ENCODE data around the gene SOAT2.

The SOAT2 gene

DNA sequence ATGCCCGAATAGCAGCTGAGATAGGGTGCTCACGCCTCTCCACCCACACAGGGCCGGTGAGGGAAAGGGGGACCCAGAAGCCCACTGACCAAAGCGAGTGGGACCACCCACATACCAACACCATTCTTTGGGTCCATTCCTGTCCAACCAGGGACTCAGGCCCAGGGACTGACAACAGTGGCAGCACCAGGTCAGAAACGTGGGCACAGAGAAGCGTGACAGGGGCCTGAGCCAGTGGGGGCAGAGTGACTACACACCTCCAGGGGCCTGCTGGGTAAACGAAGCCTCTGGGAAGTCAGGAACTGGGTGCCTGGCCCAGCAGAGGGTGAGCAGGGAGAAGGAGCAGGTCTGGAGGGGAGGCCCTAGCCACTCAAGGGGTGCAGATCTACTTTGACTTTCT, 37.8 kb upstream of the SOAT2 start:
- no peak for DNase-seq (ENCODE audit: low read depth)

- DNase-seq (ENCODE audit: low read depth): no peak
Observed at GRCh38 chr12:53065975-53066931, 37.0 kb upstream of the SOAT2 start.

GRCh38 chr12:53067074-53067992, 36.0 kb upstream of the SOAT2 start:
- no peak for DNase-seq (ENCODE audit: low read depth)

GRCh38 chr12:53067993-53068770, 35.1 kb upstream of the SOAT2 start:
- DNase-seq (ENCODE audit: low read depth): no peak

GRCh38 chr12:53068811-53069585, 34.3 kb upstream of the SOAT2 start:
- no peak for DNase-seq (ENCODE audit: low read depth)

GRCh38 chr12:53069621-53070410, 33.5 kb upstream of the SOAT2 start:
- no peak for DNase-seq (ENCODE audit: low read depth)

- DNase-seq (ENCODE audit: low read depth): no peak
Observed at GRCh38 chr12:53070877-53071492, 32.3 kb upstream of the SOAT2 start.

- no peak for DNase-seq (ENCODE audit: low read depth)
Observed at GRCh38 chr12:53071591-53072551, 31.4 kb upstream of the SOAT2 start.

GRCh38 chr12:53073881-53074280, 29.4 kb upstream of the SOAT2 start:
- no peak for DNase-seq (ENCODE audit: low read depth)

DNA sequence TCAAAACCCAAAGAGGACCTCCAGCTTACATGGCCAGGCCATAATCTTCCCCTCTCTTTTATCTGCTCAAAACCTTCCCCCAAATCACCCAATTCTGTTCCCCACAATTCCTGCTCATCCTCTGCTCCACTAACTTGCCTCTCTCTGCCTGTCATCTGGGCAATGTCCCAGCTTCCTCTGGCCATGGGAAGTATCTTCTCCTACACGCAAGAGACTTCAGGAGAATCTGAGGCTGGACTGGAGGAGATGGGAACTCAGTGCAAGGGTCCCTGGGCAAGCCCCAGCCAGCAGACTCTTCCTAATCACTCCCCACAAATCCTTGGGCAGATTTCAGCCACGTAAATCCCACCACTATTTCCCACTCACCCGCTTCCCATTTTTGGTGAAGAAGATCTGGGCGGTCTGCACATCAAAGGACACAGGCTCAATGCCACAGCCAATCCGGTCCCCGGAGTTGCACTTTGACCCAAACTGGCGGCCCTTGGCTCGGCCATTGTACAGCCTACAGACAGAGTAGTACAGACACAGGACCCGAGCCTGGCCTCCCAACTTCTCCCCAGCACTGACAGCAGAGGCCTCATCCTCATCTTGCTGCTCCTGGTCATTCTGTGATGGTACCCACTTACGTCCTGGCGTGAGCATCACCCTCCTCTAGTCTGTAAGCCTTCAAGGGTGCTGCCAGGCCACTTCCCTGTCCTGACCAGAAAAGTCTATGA, 28.8 kb upstream of the SOAT2 start:
- no peak for DNase-seq (ENCODE audit: low read depth)

- DNase-seq (ENCODE audit: low read depth): no peak
Observed at GRCh38 chr12:53074999-53075370, 28.3 kb upstream of the SOAT2 start.

DNA sequence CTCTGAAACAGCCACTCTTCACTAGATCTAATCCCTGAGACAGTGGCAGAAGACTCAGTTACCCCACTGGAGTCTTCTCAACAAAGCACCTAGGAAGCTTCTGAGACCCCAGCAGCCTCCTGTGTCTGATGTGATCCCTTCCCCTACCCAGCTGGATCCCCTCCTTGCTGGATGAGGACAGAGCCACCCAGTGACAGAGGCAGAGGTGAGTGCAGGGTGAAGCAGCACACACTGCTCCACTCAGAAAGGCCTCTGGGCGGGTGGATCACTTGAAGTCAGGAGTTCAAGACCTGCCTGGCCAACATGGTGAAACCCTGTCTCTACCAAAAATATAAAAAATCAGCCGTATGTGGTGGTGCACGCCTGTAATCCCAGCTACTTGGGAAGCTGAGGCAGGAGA, 26.8 kb upstream of the SOAT2 start:
- DNase-seq (ENCODE audit: low read depth): no peak

DNA sequence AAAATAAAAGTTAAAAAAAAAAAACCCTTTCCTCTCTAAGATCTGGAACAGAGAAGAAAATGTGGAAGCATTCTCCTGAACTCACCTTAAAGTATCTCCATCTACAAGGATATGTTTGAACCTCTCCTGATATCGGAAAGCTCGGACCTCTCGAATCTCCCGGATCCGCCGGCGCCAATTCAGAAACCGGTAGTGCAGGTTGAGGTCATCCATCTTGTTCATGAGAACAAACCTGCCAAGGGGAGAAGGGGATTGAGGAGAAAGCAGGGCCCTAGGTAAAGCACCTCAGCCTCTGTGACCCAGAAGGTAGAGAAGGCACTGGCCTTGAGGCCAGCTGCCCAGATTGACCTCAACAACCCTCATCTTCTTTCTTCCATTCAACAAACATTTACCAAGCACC, 26.3 kb upstream of the SOAT2 start:
- DNase-seq (ENCODE audit: low read depth): no peak

GRCh38 chr12:53078425-53079225, 24.7 kb upstream of the SOAT2 start:
- DNase-seq (ENCODE audit: low read depth): no peak

DNA sequence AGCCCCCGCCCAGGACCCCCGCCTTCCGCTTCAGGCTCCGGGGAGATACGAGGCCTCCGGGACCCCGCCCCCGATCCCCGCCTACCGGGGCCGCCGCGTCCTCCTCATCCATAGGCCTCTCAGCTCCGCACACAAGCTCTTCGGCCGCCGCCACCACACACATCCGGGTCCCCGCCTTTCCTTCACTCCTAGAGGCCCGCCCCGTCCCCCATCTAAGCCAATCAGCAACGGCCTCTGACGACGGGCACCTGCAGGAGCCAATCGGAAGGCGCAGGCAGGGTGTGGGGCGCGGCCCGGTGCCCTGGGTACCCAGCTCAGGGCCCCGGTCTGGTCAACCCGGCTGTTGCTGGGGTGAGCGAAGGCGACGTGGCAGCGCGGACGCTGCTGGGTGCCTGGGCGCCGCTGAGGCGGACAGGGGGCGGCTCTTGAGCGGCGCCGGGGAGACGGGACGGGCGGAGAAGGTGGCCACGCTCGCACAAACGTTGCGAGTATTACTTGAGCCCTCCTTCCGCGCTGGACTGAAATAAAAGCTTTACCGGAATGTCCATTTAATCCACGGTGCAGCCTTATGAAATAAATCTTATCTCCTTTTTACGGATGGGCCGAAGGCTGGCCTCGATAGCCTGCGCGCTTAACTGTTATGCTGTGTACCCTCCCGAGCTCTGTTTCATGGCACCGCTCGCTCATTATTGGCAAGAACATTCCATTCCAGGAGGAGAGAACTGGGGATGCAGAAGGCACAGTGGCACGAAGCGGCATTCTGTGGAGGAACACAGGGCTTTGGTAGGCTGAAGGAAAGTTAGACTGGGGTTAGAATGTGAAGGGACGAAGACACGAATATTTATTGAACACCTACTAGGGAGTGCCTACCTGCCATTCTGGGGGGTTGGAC, 23.8 kb upstream of the SOAT2 start, which contains the start of gene SPRYD3:
TSS of gene SPRYD3 (minus strand) at position 165 of the 892 bp plus-strand sequence. CDS start at position 108, 57 bp downstream.
- peak; percentile 88 for DNase-seq (ENCODE audit: low read depth)

DNA sequence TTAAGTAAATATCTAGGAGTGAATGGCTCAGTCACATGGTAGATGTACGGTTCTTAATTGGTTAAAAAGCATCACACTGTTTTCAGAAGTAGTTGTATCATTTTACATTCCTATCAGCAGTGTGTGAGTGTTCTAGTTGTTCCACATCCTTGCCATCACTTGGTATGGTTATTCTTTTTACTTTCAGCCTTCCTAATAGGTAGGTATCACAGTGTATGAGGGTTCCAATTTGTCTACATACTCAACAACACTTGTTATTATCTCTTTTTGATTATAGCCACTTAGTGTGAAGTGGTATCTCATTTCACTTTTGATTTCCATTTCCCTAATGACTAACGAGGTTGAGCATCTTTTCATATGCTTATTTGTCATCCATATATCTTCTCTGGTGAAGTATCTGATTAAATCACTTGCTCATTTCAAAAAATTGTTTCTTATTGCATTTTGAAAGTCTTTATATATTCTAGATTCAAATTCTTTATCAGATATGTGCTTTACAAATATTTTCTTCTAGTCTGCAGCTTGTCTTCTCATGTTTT, 20.6 kb upstream of the SOAT2 start:
- DNase-seq (ENCODE audit: low read depth): no peak

Measured in GM04503 (cell line).